ENCODE results near the gene ERVK3-1.

DNA sequence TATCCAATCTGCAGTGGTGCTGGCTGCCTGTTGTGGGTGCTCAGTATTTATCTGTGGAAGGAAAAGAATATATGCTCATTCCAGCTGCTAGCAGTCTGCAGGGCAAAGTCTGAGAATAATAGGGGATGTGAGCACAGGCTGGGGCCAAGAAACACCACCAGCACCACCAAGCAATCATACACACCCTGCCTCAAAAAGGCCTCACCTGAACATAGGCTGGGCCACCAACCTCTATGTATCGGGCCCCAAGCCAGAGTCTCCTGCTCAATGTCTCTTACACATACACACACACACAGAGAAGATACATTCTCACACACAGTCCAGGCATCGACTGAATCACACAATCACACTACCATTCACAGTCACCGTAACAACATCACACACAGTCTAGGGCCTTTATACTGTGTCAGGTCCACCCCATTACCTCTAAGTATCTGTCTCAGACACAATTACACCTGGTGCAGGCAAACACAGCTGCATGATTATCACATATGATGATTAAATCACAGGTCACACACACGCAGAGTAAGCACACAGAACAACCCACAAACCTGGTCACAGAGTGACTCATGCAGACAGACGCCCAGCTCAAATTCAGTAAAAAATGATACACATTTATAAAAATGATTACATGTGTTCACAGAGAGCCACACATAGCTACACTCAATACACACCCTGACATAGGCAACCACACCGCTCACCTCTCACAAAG, 20.3 kb downstream of the ERVK3-1 start:
- TF ChIP-seq POLR2AphosphoS5 (IDR thresholded peaks at IDR 0.05) (no peak), POLR2A (IDR thresholded peaks at IDR 0.05; ENCODE audit: low read depth) (no peak)
- TF ChIP-seq, protein P1, sequence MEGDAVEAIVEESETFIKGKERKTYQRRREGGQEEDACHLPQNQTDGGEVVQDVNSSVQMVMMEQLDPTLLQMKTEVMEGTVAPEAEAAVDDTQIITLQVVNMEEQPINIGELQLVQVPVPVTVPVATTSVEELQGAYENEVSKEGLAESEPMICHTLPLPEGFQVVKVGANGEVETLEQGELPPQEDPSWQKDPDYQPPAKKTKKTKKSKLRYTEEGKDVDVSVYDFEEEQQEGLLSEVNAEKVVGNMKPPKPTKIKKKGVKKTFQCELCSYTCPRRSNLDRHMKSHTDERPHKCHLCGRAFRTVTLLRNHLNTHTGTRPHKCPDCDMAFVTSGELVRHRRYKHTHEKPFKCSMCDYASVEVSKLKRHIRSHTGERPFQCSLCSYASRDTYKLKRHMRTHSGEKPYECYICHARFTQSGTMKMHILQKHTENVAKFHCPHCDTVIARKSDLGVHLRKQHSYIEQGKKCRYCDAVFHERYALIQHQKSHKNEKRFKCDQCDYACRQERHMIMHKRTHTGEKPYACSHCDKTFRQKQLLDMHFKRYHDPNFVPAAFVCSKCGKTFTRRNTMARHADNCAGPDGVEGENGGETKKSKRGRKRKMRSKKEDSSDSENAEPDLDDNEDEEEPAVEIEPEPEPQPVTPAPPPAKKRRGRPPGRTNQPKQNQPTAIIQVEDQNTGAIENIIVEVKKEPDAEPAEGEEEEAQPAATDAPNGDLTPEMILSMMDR (IDR thresholded peaks at IDR 0.05) = no peak

All from esophagus muscularis mucosa (tissue), 3 donors.